ENCODE measurements around the gene ASAP3. TPM values are rescaled to one million over a fixed set of nuclear protein-coding genes. Genes with fewer than 3 reads are reported as not detected.
A peak's percentile ranks its signal among the peaks of the same experiment; 100 is the strongest.

Gene ASAP3
- total RNA-seq, 1 experiment from 2014 or later: 17.9 TPM

- H3K4me3 ChIP-seq (ENCODE audit: low read depth in 2 of 2, low read length in 2 of 2): peak within 1 kb of the TSS; percentile 47 to 55
- no peaks in the 10 kb centered on the region for H3K36me3 ChIP-seq (ENCODE audit: control insufficient read depth, insufficient read depth, low read length)
- peaks cover 13% of the 10 kb centered on the region for H3K4me1 ChIP-seq (ENCODE audit: control insufficient read depth, insufficient read depth, low read length)
- ATAC-seq (peak; percentile 64), DNase-seq (ENCODE audit: low read depth, low spot score) (no peak)
- CTCF ChIA-PET: interaction anchor here (0.6 to 0.7 kb wide), 4 partner anchors 80 to 213 kb away, joined by 3 to 8 read pairs (median 4); no protein-coding TSS in a partner anchor
- TF ChIP-seq CTCF (IDR thresholded peaks at IDR 0.05) (no peak), SIN3A (IDR thresholded peaks at IDR 0.05; ENCODE audit: borderline replicate concordance, insufficient read depth, low read depth, low read length) (no peak), TCF7L2 (IDR thresholded peaks at IDR 0.05; ENCODE audit: low read depth, low read length) (no peak), POLR2AphosphoS5 (IDR thresholded peaks at IDR 0.05; ENCODE audit: low read depth, low read length) (no peak)
- TF ChIP-seq, protein P1, sequence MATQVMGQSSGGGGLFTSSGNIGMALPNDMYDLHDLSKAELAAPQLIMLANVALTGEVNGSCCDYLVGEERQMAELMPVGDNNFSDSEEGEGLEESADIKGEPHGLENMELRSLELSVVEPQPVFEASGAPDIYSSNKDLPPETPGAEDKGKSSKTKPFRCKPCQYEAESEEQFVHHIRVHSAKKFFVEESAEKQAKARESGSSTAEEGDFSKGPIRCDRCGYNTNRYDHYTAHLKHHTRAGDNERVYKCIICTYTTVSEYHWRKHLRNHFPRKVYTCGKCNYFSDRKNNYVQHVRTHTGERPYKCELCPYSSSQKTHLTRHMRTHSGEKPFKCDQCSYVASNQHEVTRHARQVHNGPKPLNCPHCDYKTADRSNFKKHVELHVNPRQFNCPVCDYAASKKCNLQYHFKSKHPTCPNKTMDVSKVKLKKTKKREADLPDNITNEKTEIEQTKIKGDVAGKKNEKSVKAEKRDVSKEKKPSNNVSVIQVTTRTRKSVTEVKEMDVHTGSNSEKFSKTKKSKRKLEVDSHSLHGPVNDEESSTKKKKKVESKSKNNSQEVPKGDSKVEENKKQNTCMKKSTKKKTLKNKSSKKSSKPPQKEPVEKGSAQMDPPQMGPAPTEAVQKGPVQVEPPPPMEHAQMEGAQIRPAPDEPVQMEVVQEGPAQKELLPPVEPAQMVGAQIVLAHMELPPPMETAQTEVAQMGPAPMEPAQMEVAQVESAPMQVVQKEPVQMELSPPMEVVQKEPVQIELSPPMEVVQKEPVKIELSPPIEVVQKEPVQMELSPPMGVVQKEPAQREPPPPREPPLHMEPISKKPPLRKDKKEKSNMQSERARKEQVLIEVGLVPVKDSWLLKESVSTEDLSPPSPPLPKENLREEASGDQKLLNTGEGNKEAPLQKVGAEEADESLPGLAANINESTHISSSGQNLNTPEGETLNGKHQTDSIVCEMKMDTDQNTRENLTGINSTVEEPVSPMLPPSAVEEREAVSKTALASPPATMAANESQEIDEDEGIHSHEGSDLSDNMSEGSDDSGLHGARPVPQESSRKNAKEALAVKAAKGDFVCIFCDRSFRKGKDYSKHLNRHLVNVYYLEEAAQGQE (IDR thresholded peaks at IDR 0.05; ENCODE audit: insufficient read depth in 1 of 2, low read depth in 2 of 2, low read length in 1 of 2): no peak
- no TSS peak for BruUV-seq (replicated peaks)
- intact Hi-C loops (cut with micrococcal nuclease; ENCODE audit: unreplicated experiment) (no loop called here), in situ Hi-C loops (cut with HindIII; ENCODE audit: low pct_unique_long_range_greater_than_20kb, low sequenced_read_pairs) (no loop called here)
- no peak within 1 kb of the TSS for H3K27ac ChIP-seq (ENCODE audit: low read length)
- no peaks in the 10 kb centered on the region for H3K27me3 ChIP-seq (ENCODE audit: control insufficient read depth, insufficient read depth, low read length)
- no peaks in the 10 kb centered on the region for H3K9me3 ChIP-seq (ENCODE audit: control insufficient read depth, insufficient read depth, low read depth, low read length)
- POLR2A ChIA-PET: no interaction called here
Observed at GRCh38 chr1:23424293-23425192, 59.4 kb downstream of the ASAP3 start, which contains the start of gene TCEA3. TCEA3 (minus strand) TSS chr1:23424748; CDS start chr1:23424633, 115 bp downstream.

DNA sequence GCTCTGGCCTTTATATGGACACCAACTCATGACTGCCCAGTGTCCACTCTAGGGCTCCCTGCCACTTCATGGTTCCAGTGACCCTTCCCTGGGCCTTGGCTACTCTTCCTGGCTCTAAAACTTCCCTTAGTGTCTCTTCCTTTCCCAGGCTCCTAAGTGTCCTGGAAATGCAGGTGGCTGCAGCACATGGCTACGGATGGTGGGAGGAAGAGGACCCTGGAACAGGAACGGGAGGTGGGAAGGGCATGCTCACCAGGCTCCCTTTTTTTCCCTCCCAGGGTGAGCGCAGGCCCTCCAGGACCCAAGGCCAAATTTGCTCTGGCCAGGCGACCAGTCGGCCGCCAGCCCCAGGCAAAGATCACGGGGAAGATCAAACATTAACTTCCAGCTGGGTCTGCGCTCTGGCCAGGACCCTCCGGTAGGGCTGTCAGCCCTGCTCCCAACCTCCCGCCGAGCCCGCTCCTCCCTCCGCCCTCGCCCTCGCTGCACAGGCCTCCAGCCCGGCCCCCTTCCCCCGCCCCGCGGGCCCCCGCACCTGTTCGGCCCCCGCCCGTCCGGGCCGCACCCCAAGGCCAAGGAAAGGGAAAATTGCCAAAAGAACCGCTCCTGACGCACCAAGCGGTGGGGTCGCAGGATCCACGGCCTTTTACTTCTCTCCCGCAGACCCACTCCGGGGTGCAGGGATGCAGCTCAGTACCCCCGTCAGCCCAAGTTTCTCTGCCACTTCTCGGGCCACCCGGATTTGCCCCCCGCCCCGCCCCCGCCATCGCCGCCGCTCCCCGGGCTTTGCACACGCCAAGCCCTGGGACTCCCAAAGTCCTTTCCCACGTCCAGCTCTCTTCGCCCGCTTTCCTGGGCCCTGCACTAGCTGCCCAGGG is 60.3 kb downstream of the ASAP3 start:
- no peaks in the 10 kb centered on the region for H3K36me3 ChIP-seq (ENCODE audit: control insufficient read depth, insufficient read depth, low read length)
- CTCF ChIA-PET: interaction anchor here (0.7 kb wide), 1 partner anchor 79 kb away, joined by 3 read pairs; no protein-coding TSS in a partner anchor
- no peaks in the 10 kb centered on the region for H3K27me3 ChIP-seq (ENCODE audit: control insufficient read depth, insufficient read depth, low read length)
- POLR2A ChIA-PET: no interaction called here
- in situ Hi-C loops (cut with HindIII; ENCODE audit: low pct_unique_long_range_greater_than_20kb, low sequenced_read_pairs) (no loop called here), intact Hi-C loops (cut with micrococcal nuclease; ENCODE audit: unreplicated experiment) (no loop called here)
- TF ChIP-seq CTCF (IDR thresholded peaks at IDR 0.05) (no peak), TCF7L2 (IDR thresholded peaks at IDR 0.05; ENCODE audit: low read depth, low read length) (no peak), SIN3A (IDR thresholded peaks at IDR 0.05; ENCODE audit: borderline replicate concordance, insufficient read depth, low read depth, low read length) (no peak), POLR2AphosphoS5 (IDR thresholded peaks at IDR 0.05; ENCODE audit: low read depth, low read length) (no peak)
- TF ChIP-seq, protein P1 (IDR thresholded peaks at IDR 0.05; ENCODE audit: insufficient read depth in 1 of 2, low read depth in 2 of 2, low read length in 1 of 2): no peak
- H3K4me1 ChIP-seq (ENCODE audit: control insufficient read depth, insufficient read depth, low read length): peaks cover 13% of the 10 kb centered on the region
- no peak for DNase-seq (ENCODE audit: low read depth, low spot score)
- no peaks in the 10 kb centered on the region for H3K9me3 ChIP-seq (ENCODE audit: control insufficient read depth, insufficient read depth, low read depth, low read length)
- ATAC-seq: peak; percentile 48
- peak overlapping the region; percentile 47 to 55 for H3K4me3 ChIP-seq (ENCODE audit: low read depth in 2 of 2, low read length in 2 of 2)
- no TSS peak for BruUV-seq (replicated peaks)
- H3K27ac ChIP-seq (ENCODE audit: low read length): no peak overlapping the region

All from Panc1 (cell line).